GM11168 (cell line): Measurements from ENCODE around the gene CCDC136.

Experiments
- in situ Hi-C: fragments of 300-500 bp; cut with MboI; formaldehyde crosslinking; loops from one replicate; pipeline ENCODE4 v1.12.0; 2022; ENCODE audit warnings: low sequenced_read_pairs; ENCODE audit not compliant: unreplicated experiment

The CCDC136 gene

DNA sequence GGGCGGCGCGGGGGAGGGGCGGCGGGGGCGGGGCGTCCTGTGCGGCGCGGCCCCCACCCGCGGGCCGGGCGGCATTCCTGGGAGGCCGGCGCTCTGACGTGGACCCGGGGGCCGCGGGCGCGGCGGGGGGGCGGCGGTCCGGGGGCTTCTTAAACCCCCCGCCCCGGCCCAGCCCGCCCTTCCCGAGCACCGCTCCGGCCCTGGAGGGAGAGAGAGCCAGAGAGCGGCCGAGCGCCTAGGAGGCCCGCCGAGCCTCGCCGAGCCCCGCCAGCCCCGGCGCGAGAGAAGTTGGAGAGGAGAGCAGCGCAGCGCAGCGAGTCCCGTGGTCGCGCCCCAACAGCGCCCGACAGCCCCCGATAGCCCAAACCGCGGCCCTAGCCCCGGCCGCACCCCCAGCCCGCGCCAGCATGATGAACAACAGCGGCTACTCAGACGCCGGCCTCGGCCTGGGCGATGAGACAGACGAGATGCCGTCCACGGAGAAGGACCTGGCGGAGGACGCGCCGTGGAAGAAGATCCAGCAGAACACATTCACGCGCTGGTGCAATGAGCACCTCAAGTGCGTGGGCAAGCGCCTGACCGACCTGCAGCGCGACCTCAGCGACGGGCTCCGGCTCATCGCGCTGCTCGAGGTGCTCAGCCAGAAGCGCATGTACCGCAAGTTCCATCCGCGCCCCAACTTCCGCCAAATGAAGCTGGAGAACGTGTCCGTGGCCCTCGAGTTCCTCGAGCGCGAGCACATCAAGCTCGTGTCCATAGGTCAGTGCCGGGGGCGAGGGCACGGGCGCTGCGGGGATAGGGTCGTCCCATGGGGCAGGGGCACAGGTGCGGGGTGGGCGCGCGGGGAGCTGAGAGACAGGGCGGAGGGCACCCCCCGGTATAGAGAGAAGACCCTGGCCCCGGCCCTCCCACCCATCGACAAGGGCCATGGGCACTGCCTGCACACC lies 38.7 kb downstream of the CCDC136 start, which contains the start of gene FLNC:
Gene FLNC (plus strand): TSS at position 176 of the 947 bp plus-strand sequence. CDS start 232 bp downstream, at position 408.
- in situ Hi-C loops = no loop called here

DNA sequence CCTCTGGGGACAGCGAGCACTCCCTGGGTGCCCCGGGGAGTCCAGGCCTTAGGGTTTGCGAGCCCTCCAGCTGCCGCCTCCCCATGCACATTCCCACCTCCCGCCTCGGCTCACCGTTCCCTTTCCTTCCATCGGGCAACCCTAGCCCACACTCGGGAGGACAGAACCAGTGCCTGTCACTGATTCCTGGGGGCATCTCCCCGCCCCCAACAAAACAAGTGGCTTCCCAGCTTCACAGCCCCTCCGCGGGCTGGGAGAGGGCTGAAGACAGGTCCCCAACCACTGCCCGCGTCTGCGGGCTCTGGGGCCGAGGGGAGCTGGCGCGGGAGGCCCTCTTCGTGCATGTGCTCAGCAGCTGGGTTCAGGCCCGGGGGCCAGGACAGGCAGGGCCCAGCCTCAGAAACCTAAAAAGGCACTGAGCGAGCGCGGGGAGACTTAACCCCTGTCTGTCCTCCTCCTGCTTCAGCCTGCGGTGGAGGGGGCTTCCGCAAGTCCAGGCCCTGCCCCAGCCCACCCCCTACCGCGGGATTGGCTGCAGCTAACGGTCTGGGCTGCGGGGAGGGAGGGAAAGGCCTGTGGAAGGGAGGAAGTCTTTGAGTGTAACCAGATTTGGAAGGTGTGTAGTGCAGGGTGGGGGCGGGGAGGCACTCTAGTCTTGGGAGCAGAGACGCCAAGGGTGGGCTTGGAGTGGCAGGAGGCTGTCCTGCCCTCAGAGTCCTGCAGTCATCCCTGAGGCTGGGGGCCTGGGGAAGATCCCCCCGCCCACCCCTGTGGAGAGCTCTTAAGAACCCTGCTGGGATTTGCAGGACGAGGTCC lies 39.6 kb downstream of the CCDC136 start:
- in situ Hi-C loops = no loop called here

DNA sequence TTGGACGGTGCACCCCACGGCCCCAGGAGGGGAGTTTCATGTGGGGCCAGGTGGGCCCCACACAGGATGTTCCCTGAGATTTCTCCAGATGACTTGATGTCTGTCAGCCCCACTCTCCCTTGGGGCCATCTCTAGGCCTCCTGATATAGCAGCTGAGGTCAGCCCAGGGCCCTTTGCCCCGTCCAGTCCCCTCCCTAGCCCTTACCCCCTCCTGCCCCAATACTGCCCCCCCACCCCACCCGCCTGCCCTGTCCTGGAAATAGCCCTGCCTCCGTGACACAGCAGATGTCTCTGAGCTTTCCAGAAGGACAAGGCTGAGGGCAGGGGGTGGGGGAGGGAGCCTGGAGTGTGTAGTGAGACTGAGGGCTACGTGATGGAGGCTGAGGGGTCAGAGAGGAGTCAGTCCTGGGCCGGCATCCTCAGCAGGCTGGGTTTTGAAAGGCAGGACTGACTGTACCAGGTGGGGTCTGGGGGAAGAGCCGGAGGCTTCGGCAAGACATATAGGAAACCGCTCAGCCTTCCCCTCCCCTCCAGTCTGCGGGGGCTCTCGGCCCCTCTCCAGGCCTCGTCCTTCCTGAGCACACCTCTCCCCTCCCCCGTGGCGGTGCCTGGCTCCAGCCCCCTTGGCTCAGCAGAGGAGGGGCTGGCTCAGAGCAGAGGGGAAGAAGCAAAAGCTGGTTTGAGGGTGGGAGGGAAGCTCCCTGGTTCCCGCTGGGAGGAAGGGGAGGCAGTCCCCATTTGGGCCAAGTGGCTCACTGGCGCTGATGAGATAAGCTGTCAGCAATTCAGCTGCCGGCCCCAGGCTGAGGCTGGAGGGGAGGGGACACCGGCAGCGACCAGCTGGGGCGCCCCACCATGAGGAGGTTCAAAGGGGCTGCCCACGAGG lies 40.5 kb downstream of the CCDC136 start:
- in situ Hi-C loops = no loop called here

DNA sequence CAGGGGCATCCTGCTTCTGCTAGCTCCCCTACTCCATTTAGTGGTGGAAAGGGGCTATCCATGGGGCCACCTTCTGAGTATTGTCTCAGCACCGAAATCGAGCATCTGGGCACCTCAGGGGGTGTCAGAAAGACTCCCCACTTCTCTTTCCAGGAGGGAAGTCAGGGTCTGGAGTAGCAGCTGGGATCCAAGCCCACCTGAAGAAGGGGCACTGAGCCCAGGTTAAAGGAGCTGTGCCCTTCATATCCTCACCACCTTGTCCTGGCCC lies 41.0 kb downstream of the CCDC136 start:
- in situ Hi-C loops = no loop called here

GRCh38 chr7:128833148-128833945 lies 41.6 kb downstream of the CCDC136 start:
- in situ Hi-C loops = no loop called here

GRCh38 chr7:128833946-128834325 lies 42.2 kb downstream of the CCDC136 start:
- in situ Hi-C loops = no loop called here

- in situ Hi-C loops = no loop called here
These were observed 43.5 kb downstream of the CCDC136 start for GRCh38 chr7:128835231-128835751.

DNA sequence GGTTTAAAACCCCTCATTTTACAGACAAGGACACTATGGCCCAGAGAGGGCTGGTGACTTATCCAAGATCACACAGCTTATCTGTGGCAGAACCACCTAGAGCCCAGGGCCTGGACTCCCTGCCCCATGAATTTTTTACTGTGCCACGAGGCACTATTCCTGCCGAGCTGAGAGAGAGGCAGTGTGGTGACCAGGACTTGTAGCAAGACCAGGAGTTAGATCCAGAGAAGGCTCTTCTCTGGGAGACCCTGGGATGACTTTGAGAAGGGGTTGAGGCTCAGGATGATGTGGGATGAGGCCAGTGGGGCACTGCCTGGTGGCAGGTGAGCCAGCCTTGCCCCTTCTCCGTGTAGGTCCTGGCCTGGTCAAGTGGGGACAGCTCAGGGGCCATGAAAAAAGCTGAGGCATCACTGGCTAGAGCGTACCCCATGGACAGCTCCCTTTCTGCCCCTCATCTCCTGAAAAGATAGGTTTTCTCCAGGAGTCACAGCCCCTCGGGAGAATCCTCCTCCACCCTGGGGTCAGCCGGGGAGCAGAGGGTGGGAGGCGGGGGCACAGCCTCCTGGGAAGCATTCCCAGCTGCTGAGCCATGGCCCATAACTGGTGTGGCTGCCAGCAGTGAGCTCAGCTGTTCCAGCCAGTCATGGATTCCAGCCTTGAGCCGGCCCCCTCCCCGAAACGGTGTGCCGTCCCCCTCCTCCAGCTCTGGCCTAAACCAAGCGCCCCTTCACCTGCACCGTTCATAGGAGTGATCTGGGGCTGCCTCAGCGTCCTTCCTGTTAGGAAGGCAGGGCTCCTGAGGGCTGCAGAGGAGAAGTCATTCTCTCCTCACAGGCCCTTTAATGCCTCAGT lies 44.2 kb downstream of the CCDC136 start:
- in situ Hi-C loops = no loop called here

DNA sequence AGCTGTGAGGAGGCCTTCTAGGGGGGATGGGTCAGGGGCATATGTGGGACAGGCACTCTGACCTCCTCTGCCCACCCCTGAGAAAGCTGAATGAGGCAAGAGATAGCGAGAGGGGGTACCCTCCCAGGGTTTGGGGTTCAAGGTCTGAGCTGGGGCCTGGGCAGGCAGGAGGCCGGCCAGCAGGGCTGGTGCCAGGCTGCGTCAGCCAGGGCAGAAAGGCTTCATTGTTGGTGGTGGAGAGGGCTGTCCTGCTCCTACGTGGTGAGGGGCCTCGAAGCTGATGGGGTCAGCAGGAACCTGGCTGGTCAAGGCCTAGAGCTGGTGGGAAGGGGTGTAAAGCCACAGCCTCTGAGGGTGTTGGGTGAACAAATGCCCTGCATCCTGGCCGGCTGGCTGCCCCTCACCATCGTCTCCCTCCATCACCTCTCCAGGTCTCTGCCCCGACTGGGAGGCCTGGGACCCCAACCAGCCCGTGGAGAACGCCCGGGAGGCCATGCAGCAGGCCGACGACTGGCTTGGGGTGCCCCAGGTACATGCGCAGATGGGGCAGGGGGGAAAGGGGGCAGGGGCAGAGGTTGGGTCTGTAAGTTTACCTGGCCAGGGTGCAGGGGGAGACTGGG lies 45.1 kb downstream of the CCDC136 start:
- in situ Hi-C loops = no loop called here

DNA sequence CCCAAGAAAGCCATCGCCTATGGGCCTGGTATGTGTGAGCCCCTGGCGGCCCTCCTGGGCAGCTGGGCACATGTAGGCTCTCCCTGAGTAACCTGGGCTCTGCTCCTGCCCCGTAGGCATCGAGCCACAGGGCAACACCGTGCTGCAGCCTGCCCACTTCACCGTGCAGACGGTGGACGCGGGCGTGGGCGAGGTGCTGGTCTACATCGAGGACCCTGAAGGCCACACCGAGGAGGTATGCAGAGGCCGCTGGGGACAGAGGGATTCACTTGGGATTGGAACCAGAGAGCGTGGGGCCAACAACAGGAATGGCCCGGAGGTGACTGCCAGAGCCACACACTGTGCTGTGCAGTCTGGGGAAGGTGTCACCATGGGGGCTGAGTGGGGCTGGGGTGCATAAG lies 45.8 kb downstream of the CCDC136 start:
- in situ Hi-C loops = no loop called here

DNA sequence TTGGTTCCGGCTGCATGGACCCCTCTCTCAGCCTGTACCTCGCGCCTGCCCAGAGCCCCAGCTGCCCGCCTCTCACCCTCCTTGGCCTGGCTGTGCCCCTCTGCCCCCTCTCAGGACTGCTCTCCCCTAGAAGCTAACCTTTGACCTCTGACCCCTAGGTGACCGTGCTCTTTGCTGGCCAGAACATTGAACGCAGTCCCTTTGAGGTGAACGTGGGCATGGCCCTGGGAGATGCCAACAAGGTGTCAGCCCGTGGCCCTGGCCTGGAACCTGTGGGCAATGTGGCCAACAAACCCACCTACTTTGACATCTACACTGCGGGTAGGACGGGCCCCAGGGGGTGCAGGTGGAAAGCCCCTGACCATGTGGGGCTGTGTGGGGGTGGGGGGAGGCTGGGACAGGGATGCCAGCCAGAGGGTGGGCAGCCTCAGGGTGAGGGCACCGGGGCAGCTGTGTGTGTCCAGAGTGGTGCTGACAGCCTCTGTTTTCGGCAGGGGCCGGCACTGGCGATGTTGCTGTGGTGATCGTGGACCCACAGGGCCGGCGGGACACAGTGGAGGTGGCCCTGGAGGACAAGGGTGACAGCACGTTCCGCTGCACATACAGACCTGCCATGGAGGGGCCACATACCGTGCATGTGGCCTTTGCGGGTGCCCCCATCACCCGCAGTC lies 46.5 kb downstream of the CCDC136 start:
- in situ Hi-C loops = no loop called here

DNA sequence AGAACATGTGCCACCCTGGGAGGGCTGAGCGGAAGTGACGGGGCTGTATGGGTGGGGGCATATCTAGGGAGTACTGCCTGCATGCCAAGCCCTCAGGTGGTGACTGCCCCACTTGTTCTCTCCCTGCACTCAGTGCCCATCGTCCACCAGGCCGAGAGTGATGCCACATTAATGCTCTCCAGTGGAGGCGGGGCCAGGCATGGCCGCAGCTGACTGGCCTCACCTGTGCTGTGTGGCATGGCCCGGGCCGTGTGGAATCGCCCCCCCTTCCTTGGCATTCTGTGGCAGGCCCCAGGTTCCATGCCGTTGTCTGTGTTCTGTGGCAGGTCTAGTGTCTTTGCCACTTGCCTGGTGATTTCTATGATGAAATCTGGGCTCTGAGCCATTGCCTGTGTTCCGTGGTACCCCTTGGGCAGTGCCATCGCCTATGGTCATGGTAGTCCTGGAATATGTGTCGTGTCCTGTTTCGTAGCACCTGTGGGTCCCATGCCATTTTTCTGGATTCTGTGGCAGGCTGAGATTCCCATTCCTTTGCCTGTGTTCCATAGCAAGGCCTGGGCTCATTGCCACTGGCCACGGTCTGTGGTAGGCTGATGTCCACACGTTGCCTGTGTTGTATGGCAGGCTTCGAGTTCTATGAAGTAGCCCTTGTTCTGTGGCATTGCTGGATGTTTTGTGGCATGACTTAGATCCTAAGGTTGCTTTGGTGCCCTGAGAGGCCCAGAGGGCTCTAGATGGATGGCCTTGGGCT lies 47.4 kb downstream of the CCDC136 start:
- in situ Hi-C loops = no loop called here

DNA sequence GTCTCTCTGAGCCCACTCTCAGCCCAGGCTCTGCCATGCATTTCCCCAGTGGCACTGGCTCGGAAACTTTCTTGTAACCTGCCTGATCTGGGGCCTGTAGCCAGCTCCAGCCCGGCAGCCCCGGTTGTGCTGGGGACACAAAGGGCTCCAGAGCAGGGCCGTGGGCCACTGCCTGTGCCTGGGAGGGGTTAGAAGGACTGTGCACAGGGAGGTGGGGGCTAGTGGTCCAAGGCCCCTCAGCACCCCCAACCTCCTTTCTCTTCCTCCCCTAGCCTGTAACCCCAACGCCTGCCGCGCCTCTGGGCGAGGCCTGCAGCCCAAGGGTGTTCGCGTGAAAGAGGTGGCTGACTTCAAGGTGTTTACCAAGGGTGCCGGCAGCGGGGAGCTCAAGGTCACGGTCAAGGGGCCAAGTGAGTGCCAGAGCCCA lies 48.0 kb downstream of the CCDC136 start:
- in situ Hi-C loops = no loop called here

- in situ Hi-C loops = no loop called here
These were observed 48.8 kb downstream of the CCDC136 start for GRCh38 chr7:128840326-128841170.

- in situ Hi-C loops = no loop called here
These were observed 49.5 kb downstream of the CCDC136 start for GRCh38 chr7:128841171-128841690.
